HG03175 (cell line): Measurements from ENCODE around the gene CYP17A1.
"Not testable (repeated sequence)": the region's sequence is repeated elsewhere in the genome, so short reads cannot be mapped to it uniquely, and the experiment has no call there.

Experiments
- ATAC-seq: cut with Tn5 transposase; IDR thresholded peaks from one replicate; pipeline ENCODE4 v1.9.1; 2021; ENCODE audit warnings: mild to moderate bottlenecking, moderate library complexity; ENCODE audit not compliant: unreplicated experiment

CYP17A1 gene

DNA sequence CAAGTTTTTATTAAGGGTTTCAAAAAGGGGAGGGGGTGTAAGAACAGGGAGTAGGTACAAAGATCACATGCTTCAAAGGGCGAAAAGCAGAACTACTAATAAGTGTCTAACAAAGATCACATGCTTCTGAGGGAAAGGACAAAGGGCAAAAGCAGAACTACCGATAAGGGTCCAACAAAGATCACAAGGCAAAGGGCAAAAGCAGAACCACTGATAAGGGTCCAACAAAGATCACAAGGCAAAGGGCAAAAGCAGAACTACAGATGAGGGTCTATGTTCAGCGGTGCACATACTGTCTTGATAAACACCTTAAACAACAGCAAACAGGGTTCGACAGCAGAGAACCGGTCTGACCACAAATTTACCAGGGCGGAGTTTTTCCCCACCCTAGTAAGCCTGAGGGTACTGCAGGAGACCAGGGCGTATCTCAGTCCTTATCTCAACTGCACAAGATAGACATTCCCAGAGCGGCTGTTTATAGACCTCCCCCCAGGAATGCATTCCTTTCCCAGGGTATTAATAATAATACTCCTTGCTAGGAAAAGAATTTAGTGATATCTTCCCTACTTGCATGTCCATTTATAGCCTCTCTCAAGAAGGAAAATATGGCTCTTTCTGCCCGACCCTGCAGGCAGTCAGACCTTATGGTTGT, 1.2 kb upstream of the CYP17A1 start:
- ATAC-seq: not testable (repeated sequence)

DNA sequence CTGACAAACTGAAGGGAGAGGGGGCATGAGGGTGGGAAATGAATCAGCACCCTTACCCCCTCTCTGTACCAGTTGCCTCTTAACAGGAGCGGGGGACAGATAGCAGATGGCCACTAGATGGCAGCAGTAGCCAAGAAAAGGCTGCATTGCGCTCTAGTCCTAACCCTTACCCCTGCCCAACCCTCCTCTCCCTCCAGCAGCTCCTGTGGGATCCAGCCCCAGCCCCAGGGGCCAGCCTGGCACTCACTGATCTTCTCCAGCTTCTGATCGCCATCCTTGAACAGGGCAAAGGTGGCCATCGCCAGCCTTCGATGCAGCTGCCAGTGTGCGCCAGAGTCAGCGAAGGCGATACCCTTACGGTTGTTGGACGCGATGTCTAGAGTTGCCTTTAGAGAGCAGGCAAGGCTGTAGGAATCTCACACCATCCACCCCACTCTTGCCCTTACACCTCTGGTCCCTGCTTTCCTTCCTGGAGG, 2.2 kb downstream of the CYP17A1 start:
- ATAC-seq: no peak

DNA sequence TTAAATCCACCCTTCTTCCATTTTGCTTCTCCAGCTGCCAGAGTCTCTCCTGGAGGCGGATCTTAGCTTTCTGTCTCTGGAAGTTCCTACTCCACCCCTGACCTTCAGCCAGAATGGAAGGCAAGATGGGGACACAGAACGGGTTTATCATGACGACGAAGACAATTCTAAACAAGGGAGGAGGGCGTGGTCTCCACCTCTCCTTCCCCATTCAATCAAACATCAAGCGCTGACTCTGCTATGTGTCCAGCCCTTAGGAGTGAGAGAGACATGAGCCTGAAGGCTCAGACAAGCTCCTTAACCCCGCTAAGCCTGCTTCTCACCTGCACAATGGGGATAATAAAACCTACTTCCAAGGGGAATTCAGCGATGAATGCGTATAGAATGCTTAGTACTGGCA, 3.1 kb downstream of the CYP17A1 start:
- ATAC-seq: no peak

DNA sequence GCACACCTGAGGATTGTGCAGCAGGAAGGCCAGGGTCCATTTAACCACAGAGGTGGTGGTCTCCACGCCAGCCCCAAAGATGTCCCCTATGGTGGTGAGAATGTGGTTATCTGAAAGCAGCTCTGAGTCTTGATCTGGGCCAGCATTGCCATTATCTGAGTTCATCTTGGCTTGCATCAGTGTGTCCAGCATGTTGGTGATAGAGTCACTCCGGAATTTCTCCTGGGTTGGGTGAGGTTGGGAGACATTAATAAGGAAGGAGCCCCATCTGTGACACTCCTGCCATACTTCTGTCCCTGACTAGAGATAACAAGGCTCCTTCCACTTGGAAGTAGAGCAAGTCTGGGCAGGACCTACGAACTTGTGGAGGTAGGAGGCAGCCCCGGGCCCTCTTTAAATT, 4.2 kb downstream of the CYP17A1 start:
- ATAC-seq: no peak

DNA sequence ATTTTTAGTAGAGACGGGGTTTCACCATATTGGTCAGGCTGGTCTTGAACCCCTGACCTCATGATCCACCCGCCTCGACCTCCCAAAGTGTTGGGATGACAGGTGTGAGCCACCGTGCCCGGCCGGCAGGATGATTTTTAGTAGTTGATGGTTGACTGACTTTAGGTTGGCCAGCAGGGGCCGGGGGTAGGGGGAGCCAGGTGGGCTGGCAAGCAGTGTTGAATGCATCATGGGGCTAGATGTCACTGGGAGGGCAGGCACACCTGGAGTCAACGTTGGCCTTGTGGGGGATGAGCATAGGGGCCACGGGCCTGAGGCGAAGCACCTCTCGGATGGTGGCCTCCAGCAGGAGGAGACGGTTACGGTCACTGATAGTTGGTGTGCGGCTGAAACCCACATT, 5.0 kb downstream of the CYP17A1 start:
- ATAC-seq: no peak

DNA sequence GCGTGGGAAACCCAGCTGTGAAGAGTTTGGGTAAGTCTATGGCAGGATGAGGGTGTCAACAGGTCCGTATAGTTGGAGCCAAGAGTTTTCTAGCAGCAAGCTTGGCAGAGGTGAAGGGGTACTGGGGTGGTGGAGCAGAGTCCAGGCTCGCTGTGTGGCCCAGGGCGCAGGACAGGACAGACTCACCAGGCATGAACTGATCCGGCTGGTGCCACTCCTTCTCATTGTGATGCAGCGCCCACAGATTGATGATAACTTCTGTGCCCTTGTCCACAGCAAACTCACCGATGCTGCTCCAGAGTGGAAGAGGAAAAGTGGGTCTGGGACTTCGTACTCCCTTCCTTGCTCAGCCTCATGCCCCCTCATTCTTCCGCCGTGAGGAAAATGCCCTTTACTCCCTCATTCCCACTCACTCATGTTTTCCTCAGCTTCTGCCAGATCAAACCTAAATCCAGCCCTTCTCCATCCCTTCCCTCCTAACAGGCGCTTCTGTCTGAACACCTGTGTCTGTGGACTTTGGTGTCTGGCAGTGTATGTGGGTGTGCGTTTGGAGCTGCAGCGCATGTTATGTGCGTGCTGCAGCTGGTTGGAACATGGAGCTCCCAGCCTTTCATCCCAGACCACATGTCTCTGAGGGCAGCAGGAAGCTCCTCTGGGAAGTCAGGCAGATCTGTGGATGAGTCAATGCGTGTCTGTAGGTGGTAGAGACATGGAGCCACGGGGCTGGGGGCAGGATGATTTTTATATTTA, 5.7 kb downstream of the CYP17A1 start:
- no peak for ATAC-seq

DNA sequence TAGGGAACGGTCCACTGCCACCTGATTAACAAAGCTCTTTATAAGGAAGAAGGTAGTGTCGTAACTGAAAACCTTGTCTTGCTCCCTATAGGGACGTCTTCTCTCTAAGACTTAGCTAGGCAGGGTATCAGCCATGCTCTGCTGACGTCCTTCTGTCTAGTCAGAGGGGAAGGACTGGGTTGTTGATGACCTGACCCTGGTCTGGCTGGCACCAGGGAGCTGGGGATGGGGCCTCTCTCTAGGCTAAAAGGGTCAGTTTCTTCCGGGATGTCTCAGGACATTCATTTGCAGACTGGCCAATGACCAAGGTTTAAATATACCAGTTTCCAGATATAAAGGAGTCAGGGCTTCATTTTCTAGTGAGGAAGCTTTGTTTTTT, 9.6 kb downstream of the CYP17A1 start:
- ATAC-seq: no peak

DNA sequence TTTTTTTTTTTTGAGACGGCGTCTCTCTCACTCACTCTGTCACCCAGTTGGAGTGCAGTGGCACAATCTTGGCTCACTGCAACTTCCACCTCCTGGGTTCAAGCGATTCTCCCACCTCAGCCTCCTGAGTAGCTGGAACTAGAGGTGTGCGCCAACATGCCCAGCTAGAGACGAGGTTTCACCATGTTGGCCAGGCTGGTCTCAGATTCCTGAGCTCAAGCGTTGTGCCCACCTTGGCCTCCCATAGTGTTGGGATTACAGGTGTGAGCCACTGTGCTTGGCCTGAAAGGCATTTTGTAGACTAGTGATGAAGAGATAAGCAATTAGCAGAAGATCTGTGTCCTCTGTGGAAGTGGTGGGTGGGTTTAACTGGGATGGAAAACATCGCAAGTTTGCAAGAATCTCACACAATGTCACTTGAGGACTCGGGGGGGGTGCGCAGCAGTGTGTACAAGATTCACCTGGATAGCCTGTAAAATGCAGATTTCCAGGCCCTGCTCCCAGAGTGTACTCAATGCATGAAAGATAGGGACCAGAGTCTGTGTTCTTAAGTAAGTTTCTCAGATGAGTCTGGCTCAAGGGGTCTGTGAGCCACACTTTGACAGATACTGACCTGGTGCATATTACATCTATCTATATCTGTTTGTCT, 10.9 kb downstream of the CYP17A1 start:
- ATAC-seq: no peak

DNA sequence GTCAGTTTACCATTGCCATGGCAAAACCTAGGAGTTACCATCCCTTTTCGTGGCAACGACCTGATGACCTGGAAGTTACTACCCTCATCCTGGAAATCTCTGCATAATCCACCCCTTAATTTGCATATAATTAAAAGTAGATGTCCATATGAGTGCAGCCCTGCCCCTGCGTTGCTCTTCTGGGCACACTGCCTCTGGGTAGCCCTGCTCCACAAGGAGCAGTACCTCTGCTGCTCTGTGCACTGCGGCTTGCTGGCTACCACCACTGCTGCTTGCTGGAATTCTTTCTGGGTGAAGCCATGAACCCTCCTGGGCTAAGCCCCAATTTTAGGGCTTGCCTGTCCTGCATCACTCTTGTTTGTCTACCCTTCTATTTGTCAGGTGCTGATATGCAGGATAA, 12.5 kb downstream of the CYP17A1 start:
- no peak for ATAC-seq

DNA sequence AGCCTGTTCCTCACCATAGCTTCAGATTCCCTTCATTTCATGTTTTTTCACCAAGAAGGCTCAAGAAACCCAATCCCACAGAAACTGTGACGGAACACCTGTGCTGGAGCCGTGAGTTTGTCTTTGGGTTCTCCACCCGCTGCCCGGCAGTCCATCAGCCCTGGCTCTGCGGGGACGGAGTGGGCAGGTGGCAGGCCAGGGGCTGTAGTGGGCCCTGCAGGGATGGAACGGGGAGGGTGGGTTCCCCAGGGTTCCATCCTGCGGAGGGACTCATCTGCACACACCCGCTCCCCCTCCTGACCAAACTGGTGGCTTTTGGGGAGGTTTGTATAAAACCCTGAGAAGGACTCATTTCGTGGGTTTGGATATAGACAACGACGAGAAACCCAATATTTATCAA, 15.0 kb downstream of the CYP17A1 start:
- ATAC-seq: no peak

DNA sequence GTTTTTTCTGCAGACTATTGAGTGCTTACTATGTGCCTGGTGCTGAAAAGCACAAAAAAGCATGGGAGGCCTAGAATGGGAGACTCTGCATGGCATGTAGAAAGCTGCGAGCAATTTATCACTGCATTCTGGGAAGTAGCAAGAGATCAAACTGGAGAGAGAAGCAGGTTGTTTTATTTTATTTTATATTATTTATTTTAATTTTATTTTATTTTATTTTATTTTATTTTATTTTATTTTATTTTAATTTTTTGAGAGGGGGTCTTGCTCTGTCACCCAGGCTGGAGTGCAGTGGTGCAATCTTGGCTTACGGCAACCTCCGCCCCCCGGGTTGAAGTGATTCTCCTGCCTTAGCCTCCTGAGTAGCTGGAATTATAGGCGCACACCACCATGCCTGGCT, 17.2 kb downstream of the CYP17A1 start:
- not testable (repeated sequence) for ATAC-seq

DNA sequence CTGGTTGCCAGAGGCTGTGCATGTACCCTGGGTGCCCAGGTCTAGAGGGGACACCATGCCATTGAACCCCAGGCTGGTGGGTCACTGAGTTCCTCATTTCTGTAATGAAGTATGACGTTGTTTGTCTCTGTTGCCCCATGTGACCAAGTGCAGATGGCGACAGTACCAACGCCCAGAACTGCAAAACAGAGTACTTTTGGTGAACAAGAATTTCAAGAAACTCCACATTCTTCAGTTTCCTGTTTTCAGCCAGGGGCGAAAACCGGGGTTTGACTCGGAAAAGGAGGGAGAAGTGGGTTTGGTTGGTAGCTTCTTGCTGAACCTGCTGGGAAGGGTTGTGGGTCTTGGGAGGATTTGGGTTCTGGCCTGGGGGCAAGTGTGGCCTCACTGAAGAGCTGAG, 18.2 kb downstream of the CYP17A1 start:
- ATAC-seq: no peak

DNA sequence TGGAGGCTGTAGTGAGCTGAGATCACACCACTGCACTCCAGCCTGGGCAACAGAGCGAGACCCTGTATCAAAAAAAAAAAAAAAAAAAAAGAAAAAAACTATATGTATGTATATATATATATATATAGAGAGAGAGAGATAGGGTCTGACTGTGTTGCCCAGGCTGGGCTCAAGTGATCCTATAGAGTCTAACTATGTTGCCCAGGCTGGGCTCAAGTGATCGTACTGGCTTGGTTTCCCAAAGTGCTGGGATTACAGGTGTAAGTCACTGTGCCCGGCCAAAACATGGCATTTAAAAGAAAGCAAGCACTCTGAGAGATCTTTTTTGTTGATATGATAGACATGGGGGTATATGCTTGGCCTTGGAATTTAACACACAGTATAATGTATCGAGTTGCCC, 20.0 kb downstream of the CYP17A1 start:
- ATAC-seq: no peak

DNA sequence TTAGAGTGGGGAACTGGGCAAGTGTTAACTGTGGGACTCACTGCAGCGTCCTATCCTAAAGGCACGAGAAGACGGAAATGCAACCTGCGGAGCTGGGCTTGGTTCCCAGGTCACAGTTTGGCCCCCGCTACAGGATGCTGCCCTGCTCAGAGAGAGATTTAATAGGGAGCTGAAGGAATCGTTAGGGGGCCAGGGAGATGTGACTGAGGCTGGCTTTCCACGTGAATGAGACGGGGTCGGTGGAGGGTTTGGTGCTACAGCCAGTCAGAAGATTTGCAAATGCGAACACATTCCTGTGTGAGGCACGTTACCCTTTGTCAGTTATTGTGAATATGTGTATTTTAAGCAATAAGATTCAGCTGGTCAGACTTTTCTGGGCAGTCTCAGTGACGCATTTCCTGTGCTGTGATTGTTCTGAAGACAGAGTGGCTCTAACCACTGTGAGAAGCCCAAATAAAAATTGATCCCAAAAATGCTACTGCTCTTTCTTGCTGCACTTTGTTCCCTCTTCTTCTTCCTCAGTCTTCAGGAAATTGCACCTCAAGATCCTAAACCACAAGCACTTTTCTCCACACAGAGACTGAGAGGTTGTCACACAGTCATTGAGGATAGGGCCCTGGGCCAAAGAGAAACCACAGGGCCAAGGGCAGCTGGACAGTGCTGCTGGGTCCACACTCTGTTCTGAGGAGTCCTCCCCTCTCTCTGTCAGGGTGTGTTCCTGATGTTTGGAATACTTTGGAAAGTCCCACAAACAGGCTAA, 21.2 kb downstream of the CYP17A1 start:
- no peak for ATAC-seq

DNA sequence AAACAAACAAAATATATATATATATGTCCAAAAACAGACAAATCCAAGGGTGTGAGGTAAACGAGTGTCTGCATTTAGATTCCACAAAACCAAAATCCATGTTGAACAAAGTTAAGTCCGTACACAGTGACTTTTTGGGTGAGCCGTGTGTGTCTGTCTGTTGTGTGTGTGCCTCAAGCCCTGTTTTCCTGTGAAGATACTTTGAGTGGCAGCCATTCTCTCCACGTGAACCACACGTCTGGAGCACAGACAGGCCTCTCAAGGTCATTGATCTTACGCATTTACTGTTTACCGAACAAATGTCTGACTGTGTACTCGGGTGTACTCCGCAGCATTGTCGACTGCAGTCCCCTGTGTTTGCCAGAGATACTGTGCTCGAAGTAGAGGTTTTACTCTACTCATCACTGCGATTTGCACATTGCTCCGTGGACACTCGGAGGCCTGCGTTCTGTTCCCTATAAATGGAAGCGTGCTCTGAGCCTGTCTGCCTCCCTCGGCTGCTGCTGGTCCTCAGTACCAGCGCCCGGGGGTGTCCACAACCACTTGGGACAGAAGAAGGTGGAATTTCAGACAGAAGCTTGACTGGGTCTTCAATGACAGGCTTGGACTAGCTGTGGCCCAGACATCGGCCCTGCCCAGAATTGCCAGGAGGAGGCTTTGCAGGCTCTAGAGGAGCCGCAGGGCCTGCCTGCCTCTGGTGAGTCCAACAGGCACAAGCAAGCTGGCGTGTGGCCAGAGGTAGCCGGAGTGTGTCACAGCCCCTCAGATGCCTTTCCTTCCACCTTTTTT, 22.1 kb downstream of the CYP17A1 start:
- ATAC-seq: no peak

DNA sequence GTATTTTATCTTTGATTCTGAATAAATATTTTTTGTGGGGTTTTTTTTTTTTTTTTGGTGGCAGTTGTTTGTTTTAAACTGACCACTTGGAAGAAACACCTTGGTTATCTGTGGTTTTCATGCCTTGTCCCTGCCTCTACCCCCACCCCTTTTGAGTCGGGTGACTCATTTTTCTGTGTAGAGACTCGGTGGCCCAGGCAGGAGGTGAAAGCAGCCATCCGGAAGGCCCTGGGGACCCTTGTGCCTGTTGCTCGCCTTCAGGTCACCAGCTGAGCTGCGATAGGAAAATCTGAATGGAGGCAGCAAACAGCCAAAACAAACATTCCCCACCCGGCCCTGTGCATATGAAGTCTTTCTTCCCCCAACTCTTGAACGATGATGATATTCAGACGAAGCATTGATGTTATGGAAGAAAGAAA, 22.8 kb downstream of the CYP17A1 start:
- no peak for ATAC-seq

DNA sequence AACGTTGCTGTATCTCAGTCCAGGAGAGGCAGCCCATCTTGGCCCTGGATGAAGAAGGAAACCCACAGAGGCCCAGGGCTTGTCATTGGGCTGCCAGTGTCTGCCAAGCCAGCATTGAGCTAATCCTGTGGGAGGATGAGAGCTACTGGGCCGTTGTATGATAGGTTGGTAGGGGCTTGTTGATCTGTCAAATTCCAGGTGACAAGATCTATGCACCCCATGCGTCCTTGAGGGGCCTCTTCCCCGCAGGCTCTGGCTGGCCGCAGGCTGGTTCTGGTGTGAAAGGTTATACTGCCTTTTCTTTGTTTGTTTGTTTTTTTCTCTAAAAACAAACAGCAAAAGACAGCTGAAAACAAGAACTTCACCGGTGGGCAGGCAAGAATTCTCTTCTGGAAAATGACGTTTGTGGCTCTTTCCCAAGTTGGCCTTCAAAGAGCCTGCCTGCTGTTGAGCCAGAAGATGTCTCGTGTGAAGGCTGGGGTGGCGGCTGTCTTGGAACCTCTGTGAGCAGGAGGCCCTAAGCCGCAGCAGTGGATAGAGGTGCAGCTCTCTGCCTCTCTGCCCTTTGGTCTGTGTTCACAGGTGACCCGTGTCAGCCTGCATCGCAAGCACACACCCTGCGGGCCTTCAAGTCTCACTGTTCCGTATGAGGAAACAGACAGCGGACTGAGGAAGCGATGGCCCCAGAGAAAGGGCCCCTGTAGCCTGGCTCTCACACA, 23.3 kb downstream of the CYP17A1 start:
- ATAC-seq: no peak

DNA sequence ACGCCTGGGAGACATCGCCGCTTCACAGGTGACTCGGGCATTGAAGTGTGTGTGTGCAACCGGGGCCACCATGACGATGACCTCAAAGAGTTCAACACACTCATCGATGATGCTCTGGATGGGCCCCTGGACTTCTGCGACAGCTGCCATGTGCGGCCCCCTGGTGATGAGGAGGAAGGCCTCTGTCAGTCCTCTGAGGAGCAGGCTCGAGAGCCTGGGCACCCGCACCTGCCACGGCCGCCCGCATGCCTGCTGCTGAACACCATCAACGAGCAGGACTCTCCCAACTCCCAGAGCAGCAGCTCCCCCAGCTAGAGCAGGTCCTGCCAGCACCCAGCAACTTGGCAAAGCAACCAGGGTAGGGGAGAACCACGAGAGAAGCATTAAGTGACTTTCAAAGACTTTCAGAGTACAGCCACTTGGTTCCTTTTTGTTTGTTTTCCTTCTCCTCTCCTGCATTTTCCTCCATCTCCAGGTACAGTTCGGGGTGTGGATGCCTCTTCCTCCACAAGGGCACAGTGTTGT, 24.1 kb downstream of the CYP17A1 start:
- no peak for ATAC-seq

DNA sequence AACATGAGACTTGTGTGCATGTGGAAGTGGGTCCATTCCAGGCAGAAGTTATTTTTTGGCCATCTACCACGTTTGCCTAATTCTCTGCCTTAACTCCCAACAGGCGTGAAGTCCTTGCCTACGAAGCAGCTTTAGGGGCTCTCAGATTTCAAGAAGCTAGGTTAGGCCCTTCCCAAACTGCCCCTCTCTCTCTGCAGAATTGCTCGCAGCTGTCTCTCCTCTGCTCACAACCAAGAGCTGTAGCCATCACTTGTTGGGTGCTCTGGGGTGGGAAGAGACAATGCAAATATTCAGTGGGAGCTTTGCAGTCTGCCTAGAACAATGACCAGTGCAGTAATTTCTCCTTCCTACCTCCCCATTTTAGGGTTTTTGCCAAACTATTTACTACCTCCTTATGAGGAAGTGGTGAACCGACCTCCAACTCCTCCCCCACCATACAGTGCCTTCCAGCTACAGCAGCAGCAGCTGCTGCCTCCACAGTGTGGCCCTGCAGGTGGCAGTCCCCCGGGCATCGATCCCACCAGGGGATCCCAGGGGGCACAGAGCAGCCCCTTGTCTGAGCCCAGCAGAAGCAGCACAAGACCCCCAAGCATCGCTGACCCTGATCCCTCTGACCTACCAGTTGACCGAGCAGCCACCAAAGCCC, 24.9 kb downstream of the CYP17A1 start:
- no peak for ATAC-seq
